PFSK-1 (cell line): ENCODE results near the gene MPIG6B.

Experiments used
- POLR2AphosphoS5 ChIP-seq: IDR thresholded peaks from 2 replicates; pipeline ENCODE4 v1.6.1; 2012; ENCODE audit warnings: low read depth, mild to moderate bottlenecking, control low read depth, low read length, moderate library complexity
- SIN3A ChIP-seq: IDR thresholded peaks from 2 replicates; pipeline ENCODE4 v1.6.1; 2012; ENCODE audit warnings: mild to moderate bottlenecking, low read length, moderate library complexity, borderline replicate concordance; ENCODE audit not compliant: insufficient read depth

DNA sequence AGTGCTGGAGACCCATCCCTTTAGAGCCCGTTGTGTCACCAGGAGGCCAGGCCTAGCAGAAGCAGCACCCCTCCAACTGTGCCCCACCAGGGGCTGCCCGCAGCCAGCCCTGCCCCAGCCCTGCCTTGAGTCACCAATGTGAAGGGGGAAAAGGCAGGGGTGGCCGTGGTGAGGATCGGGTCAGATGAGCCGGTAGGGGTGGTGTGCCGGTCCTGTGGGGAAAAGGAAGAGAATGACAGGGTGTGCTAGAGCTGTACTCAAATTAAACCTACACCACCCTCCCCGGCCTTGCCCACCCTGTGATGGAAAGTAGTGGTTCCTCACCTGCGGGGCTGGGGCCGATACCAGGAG, 42.4 kb downstream of the MPIG6B start:
- TF ChIP-seq SIN3A (no peak), POLR2AphosphoS5 (no peak)
